Measurements from ENCODE around the gene CPNE5.

The CPNE5 gene

GRCh38 chr6:36699348-36699747 is 139.9 kb downstream of the CPNE5 start:
- no peak overlapping the region for H3K4me3 ChIP-seq (ENCODE audit: low read depth, low read length)
- DNase-seq (ENCODE audit: low read depth), result no peak

GRCh38 chr6:36698871-36699271 is 140.4 kb downstream of the CPNE5 start:
- H3K4me3 ChIP-seq (ENCODE audit: low read depth, low read length), result no peak overlapping the region
- DNase-seq (ENCODE audit: low read depth), result no peak

- H3K4me3 ChIP-seq (ENCODE audit: low read depth, low read length), result no peak overlapping the region
- no peak for DNase-seq (ENCODE audit: low read depth)
These were observed 141.0 kb downstream of the CPNE5 start for GRCh38 chr6:36698196-36698595.

GRCh38 chr6:36697481-36697903 is 141.8 kb downstream of the CPNE5 start, which contains the start of gene RAB44:
RAB44 (plus strand) TSS chr6:36697826; CDS start chr6:36704236, 6,410 bp downstream.
- no peak within 1 kb of the TSS for H3K4me3 ChIP-seq (ENCODE audit: low read depth, low read length)
- no peak for DNase-seq (ENCODE audit: low read depth)

- DNase-seq (ENCODE audit: low read depth), result no peak
- no peak overlapping the region for H3K4me3 ChIP-seq (ENCODE audit: low read depth, low read length)
These were observed 143.8 kb downstream of the CPNE5 start for GRCh38 chr6:36695414-36695813.

- DNase-seq (ENCODE audit: low read depth), result no peak
- H3K4me3 ChIP-seq (ENCODE audit: low read depth, low read length), result no peak overlapping the region
These were observed 144.6 kb downstream of the CPNE5 start for GRCh38 chr6:36694616-36695015.

- no peak for DNase-seq (ENCODE audit: low read depth)
- no peak overlapping the region for H3K4me3 ChIP-seq (ENCODE audit: low read depth, low read length)
These were observed 146.2 kb downstream of the CPNE5 start for GRCh38 chr6:36692861-36693702.

GRCh38 chr6:36692220-36692619 is 147.0 kb downstream of the CPNE5 start:
- DNase-seq (ENCODE audit: low read depth), result no peak
- no peak overlapping the region for H3K4me3 ChIP-seq (ENCODE audit: low read depth, low read length)

- H3K4me3 ChIP-seq (ENCODE audit: low read depth, low read length), result no peak overlapping the region
- DNase-seq (ENCODE audit: low read depth), result no peak
These were observed 147.6 kb downstream of the CPNE5 start for GRCh38 chr6:36691612-36692011.

GRCh38 chr6:36691011-36691410 is 148.2 kb downstream of the CPNE5 start:
- DNase-seq (ENCODE audit: low read depth), result no peak
- no peak overlapping the region for H3K4me3 ChIP-seq (ENCODE audit: low read depth, low read length)

Data from skeletal muscle cell (primary cell).